Stimulated activated naive CD8-positive, alpha-beta T cell treated with anti-CD3 and anti-CD28 coated beads, Interleukin-15, Interleukin-2, amounts not matched to agents 100 U/mL and 50 U/mL, for 24 hours (primary cell): Measurements from ENCODE around the gene FRMD1.

Experiments
- ATAC-seq: fragments of 150-1000 bp; cut with Tn5 transposase; one replicate; pipeline ENCODE4 v1.10.0; 2021
- DNase-seq: peaks from one replicate; pipeline ENCODE4 v3.0.0; 2021

Gene FRMD1

GRCh38 chr6:168078943-168079405 lies at the start of gene FRMD1:
FRMD1 (minus strand) TSS chr6:168079212; CDS start chr6:168079094, 118 bp downstream.
- no peak for ATAC-seq
- DNase-seq = no peak

GRCh38 chr6:168128006-168128630 lies 49.1 kb upstream of the FRMD1 start:
- DNase-seq = no peak
- no peak for ATAC-seq

- no peak for DNase-seq
These were observed 48.4 kb upstream of the FRMD1 start for GRCh38 chr6:168127384-168127868.

GRCh38 chr6:168126566-168127383 lies 47.8 kb upstream of the FRMD1 start:
- ATAC-seq (no peak), DNase-seq (no peak)

More at GRCh38 chr6:168127384-168127868, 48.4 kb upstream of the FRMD1 start:
- no peak for ATAC-seq

- DNase-seq (no peak), ATAC-seq (no peak)
These were observed 46.5 kb upstream of the FRMD1 start for GRCh38 chr6:168125429-168126001.

- ATAC-seq = no peak
- DNase-seq = no peak
These were observed 45.9 kb upstream of the FRMD1 start for GRCh38 chr6:168124921-168125320.

GRCh38 chr6:168124158-168124557 lies 45.1 kb upstream of the FRMD1 start:
- DNase-seq = no peak
- ATAC-seq = no peak

GRCh38 chr6:168123165-168123911 lies 44.3 kb upstream of the FRMD1 start:
- no peak for DNase-seq
- ATAC-seq = no peak

GRCh38 chr6:168122521-168122920 lies 43.5 kb upstream of the FRMD1 start:
- ATAC-seq (no peak), DNase-seq (no peak)

GRCh38 chr6:168122011-168122410 lies 43.0 kb upstream of the FRMD1 start:
- DNase-seq (no peak), ATAC-seq (no peak)

- DNase-seq = peak; percentile 14
- ATAC-seq = peak; percentile 40
These were observed 42.3 kb upstream of the FRMD1 start for GRCh38 chr6:168121303-168121665.

GRCh38 chr6:168120390-168121302 lies 41.6 kb upstream of the FRMD1 start:
- ATAC-seq = peak; percentile 68
- peak; percentile 36 for DNase-seq

GRCh38 chr6:168119539-168119938 lies 40.5 kb upstream of the FRMD1 start:
- no peak for DNase-seq
- ATAC-seq = no peak

- DNase-seq (no peak), ATAC-seq (no peak)
These were observed 39.9 kb upstream of the FRMD1 start for GRCh38 chr6:168118935-168119334.

GRCh38 chr6:168117942-168118341 lies 38.9 kb upstream of the FRMD1 start:
- no peak for ATAC-seq
- DNase-seq = no peak

GRCh38 chr6:168116975-168117899 lies 38.2 kb upstream of the FRMD1 start:
- no peak for DNase-seq

GRCh38 chr6:168116438-168116974 lies 37.5 kb upstream of the FRMD1 start:
- DNase-seq (no peak), ATAC-seq (no peak)

More at GRCh38 chr6:168116975-168117899, 38.2 kb upstream of the FRMD1 start:
- ATAC-seq = no peak

- no peak for ATAC-seq
- no peak for DNase-seq
These were observed 36.9 kb upstream of the FRMD1 start for GRCh38 chr6:168115748-168116437.

GRCh38 chr6:168113226-168113625 lies 34.2 kb upstream of the FRMD1 start:
- ATAC-seq (no peak), DNase-seq (no peak)
